ENCODE measurements around the gene LAMA3.

LAMA3 gene

DNA sequence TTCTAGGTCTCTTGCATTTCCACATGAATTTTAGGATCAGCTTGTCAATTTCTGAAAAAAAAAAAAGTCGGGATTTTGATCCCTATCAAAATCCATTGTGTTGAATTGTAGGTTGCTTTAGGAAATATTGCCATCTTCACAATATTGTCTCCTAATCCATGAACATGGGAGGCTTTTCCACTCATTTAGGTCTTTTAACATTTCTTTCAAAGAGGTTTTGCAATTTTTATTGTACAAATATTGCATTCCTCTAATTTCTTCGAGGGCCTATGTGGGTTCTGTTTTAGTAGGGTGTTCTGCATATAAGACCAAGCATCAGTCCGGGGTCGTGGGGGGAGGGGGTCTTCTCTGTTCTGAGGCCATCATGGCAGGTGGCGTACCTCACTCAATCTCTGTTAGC, 725 bp upstream of the LAMA3 start:
- Histone ChIP-seq H3K4me3 (ENCODE audit: low read depth, low read length) (no peak overlapping the region), H3K9me3 (ENCODE audit: control insufficient read depth, insufficient read depth, low read depth, low read length) (no peaks in the 10 kb centered on the region), H3K4me1 (ENCODE audit: control insufficient read depth, insufficient read depth, low read length) (peaks cover 5% of the 10 kb centered on the region), H3K36me3 (ENCODE audit: control insufficient read depth in 2 of 2, insufficient read depth in 1 of 2, low read length in 2 of 2) (no peaks in the 10 kb centered on the region; a peak in 1 of 3 replicates), H3K27ac (ENCODE audit: extremely low read depth, low read depth, low read length) (peak overlapping the region; percentile 91)
- ChIA-PET POLR2A (interaction anchor here (0.8 to 1.2 kb wide), 3 partner anchors 23 to 665 kb away, joined by 3 to 8 read pairs (median 3); no protein-coding TSS in a partner anchor), CTCF (interaction anchor here (0.9 to 1.3 kb wide), 3 partner anchors 14 to 62 kb away, joined by 3 to 5 read pairs (median 4); no protein-coding TSS in a partner anchor)
- 0 out of 2 replicates have a peak, but pooled peaks have one; percentile 8 for TF ChIP-seq IKZF3 (tag by site-specific recombination; IDR thresholded peaks at IDR 0.05)
- TF ChIP-seq ZNF426 (tag by site-specific recombination; IDR thresholded peaks at IDR 0.05) = no peak
- TF ChIP-seq ZNF658 (tag by site-specific recombination; IDR thresholded peaks at IDR 0.05) = no peak
- TF ChIP-seq ZNF157 (tag by site-specific recombination; IDR thresholded peaks at IDR 0.05) = no peak
- TF ChIP-seq SP7 (tag by site-specific recombination; IDR thresholded peaks at IDR 0.05) = no peak
- no peak for TF ChIP-seq BCL11A (tag by site-specific recombination; IDR thresholded peaks at IDR 0.05; ENCODE audit: low read depth)

DNA sequence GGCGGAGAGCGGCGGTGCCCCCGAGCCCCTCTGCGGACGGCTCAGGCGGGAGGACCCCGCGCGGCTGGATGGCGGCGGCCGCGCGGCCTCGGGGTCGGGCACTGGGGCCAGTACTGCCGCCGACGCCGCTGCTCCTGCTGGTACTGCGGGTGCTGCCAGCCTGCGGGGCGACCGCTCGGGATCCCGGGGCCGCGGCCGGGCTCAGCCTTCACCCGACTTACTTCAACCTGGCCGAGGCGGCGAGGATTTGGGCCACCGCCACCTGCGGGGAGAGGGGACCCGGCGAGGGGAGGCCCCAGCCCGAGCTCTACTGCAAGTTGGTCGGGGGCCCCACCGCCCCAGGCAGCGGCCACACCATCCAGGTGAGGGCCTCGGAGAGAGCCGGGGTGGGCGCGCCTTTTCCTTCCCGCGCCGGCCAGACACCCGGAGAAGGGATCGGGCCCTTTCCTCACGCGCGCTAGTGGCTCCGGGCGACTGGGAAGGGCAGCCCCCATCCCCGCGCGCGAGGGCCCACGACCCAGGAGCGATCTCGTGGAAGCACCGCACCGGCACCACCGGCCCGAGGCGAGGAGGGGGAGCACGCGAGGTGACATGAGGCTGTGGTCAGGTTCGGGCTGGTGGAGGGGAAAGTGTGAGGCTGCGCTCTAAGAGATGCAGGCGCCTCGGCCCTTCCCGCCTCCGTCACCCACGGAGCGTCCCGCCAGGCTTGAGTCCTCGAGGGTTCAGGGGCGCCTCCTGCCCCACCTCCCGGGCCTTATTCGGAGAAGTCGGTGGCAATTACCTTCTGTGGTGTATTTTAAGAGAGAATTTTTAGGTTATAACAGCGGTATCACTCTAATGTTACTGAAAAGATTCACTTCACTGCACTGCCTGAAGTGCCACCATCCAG, 607 bp downstream of the LAMA3 start:
- POLR2A ChIA-PET = interaction anchor here (0.6 to 1.4 kb wide), 5 partner anchors 24 to 63 kb away, joined by 3 to 4 read pairs (median 4); no protein-coding TSS in a partner anchor
- CTCF ChIA-PET = interaction anchor here (0.9 kb wide), 1 partner anchor 67 kb away, joined by 3 read pairs; no protein-coding TSS in a partner anchor
- H3K27ac ChIP-seq (ENCODE audit: extremely low read depth, low read depth, low read length) = peak overlapping the region; percentile 91
- H3K4me1 ChIP-seq (ENCODE audit: control insufficient read depth, insufficient read depth, low read length) = peaks cover 10% of the 10 kb centered on the region
- no peaks in the 10 kb centered on the region; a peak in 1 of 3 replicates for H3K36me3 ChIP-seq (ENCODE audit: control insufficient read depth in 2 of 2, insufficient read depth in 1 of 2, low read length in 2 of 2)
- H3K4me3 ChIP-seq (ENCODE audit: low read depth, low read length) = peak overlapping the region; percentile 60
- H3K9me3 ChIP-seq (ENCODE audit: control insufficient read depth, insufficient read depth, low read depth, low read length) = no peaks in the 10 kb centered on the region
- TF ChIP-seq ZNF777 (tag by site-specific recombination; IDR thresholded peaks at IDR 0.05; ENCODE audit: borderline replicate concordance) = peak; percentile 42; the same call in 1 of the 2 replicates
- TF ChIP-seq, protein P1, sequence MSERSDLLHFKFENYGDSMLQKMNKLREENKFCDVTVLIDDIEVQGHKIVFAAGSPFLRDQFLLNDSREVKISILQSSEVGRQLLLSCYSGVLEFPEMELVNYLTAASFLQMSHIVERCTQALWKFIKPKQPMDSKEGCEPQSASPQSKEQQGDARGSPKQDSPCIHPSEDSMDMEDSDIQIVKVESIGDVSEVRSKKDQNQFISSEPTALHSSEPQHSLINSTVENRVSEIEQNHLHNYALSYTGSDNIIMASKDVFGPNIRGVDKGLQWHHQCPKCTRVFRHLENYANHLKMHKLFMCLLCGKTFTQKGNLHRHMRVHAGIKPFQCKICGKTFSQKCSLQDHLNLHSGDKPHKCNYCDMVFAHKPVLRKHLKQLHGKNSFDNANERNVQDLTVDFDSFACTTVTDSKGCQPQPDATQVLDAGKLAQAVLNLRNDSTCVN (tag by site-specific recombination; optimal IDR thresholded peaks at IDR 0.05) = peak; percentile 41
- TF ChIP-seq KLF8 (tag by site-specific recombination; IDR thresholded peaks at IDR 0.05) = no peak
- TF ChIP-seq SCRT1 (tag by site-specific recombination; IDR thresholded peaks at IDR 0.05; ENCODE audit: borderline replicate concordance) = no peak
- TF ChIP-seq RBAK (tag by site-specific recombination; IDR thresholded peaks at IDR 0.05) = no peak
- TF ChIP-seq, protein P2, sequence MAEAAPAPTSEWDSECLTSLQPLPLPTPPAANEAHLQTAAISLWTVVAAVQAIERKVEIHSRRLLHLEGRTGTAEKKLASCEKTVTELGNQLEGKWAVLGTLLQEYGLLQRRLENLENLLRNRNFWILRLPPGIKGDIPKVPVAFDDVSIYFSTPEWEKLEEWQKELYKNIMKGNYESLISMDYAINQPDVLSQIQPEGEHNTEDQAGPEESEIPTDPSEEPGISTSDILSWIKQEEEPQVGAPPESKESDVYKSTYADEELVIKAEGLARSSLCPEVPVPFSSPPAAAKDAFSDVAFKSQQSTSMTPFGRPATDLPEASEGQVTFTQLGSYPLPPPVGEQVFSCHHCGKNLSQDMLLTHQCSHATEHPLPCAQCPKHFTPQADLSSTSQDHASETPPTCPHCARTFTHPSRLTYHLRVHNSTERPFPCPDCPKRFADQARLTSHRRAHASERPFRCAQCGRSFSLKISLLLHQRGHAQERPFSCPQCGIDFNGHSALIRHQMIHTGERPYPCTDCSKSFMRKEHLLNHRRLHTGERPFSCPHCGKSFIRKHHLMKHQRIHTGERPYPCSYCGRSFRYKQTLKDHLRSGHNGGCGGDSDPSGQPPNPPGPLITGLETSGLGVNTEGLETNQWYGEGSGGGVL (tag by site-specific recombination; IDR thresholded peaks at IDR 0.05) = peak; percentile 46; the same call in 1 of the 2 replicates
- TF ChIP-seq ZNF335 (tag by site-specific recombination; conservative IDR thresholded peaks at IDR 0.05) = peak; percentile 87
- peak; percentile 62; the same call in 1 of the 2 replicates for TF ChIP-seq KLF16 (tag by site-specific recombination; IDR thresholded peaks at IDR 0.05)
- 0 out of 2 replicates have a peak, but pooled peaks have one; percentile 7 for TF ChIP-seq ZNF596 (tag by site-specific recombination; IDR thresholded peaks at IDR 0.05)
- peak; percentile 73; the same call in 1 of the 2 replicates for TF ChIP-seq ZBTB20 (tag by site-specific recombination; IDR thresholded peaks at IDR 0.05)
- TF ChIP-seq, protein P3, sequence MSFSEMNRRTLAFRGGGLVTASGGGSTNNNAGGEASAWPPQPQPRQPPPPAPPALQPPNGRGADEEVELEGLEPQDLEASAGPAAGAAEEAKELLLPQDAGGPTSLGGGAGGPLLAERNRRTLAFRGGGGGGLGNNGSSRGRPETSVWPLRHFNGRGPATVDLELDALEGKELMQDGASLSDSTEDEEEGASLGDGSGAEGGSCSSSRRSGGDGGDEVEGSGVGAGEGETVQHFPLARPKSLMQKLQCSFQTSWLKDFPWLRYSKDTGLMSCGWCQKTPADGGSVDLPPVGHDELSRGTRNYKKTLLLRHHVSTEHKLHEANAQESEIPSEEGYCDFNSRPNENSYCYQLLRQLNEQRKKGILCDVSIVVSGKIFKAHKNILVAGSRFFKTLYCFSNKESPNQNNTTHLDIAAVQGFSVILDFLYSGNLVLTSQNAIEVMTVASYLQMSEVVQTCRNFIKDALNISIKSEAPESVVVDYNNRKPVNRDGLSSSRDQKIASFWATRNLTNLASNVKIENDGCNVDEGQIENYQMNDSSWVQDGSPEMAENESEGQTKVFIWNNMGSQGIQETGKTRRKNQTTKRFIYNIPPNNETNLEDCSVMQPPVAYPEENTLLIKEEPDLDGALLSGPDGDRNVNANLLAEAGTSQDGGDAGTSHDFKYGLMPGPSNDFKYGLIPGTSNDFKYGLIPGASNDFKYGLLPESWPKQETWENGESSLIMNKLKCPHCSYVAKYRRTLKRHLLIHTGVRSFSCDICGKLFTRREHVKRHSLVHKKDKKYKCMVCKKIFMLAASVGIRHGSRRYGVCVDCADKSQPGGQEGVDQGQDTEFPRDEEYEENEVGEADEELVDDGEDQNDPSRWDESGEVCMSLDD (tag by site-specific recombination; IDR thresholded peaks at IDR 0.05) = 0 out of 2 replicates have a peak, but pooled peaks have one; percentile 47
- peak; percentile 23; the same call in 1 of the 2 replicates for TF ChIP-seq ZFP37 (tag by site-specific recombination; IDR thresholded peaks at IDR 0.05)
- no peak for TF ChIP-seq BCL11A (tag by site-specific recombination; IDR thresholded peaks at IDR 0.05; ENCODE audit: low read depth)
- TF ChIP-seq ZSCAN30 (tag by site-specific recombination; IDR thresholded peaks at IDR 0.05) = 0 out of 2 replicates have a peak, but pooled peaks have one; percentile 15
- TF ChIP-seq PRDM1 (tag by site-specific recombination; IDR thresholded peaks at IDR 0.05) = 0 out of 2 replicates have a peak, but pooled peaks have one; percentile 12
- 0 out of 2 replicates have a peak, but pooled peaks have one; percentile 4 for TF ChIP-seq ZNF660 (tag by site-specific recombination; IDR thresholded peaks at IDR 0.05)
- TF ChIP-seq ZFHX2 (tag by site-specific recombination; conservative IDR thresholded peaks at IDR 0.05) = peak; percentile 25; the same call in 1 of the 2 replicates
- 0 out of 2 replicates have a peak, but pooled peaks have one; percentile 18 for TF ChIP-seq GLIS2 (tag by site-specific recombination; IDR thresholded peaks at IDR 0.05)
